AG04449 (cell line): ENCODE results near the gene ZSCAN26.

ENCODE experiments used
- CTCF ChIA-PET: fragments of 350-600 bp; formaldehyde crosslinking; extraction: SDS; loops from one replicate; lab custom pipeline; 2021; ENCODE audit warnings: antibody characterized with exemption; lab: Yijun Ruan, JAX
- POLR2A ChIA-PET: fragments of 400-600, 350-600 bp; formaldehyde crosslinking; extraction: SDS; loops from one replicate; lab custom pipeline; 2020; ENCODE audit warnings: antibody characterized with exemption, inconsistent platforms; lab: Yijun Ruan, JAX
- DNase-seq: peaks from one replicate; pipeline ENCODE4 v3.0.0-alpha.2; 2010; ENCODE audit warnings: low read depth, low spot score
- H3K4me3 ChIP-seq: 2 replicates; pipeline ENCODE4 v1.5.1; 2011; ENCODE audit warnings: low read depth, mild to moderate bottlenecking, control low read depth, low read length
- TF ChIP-seq, protein P1 (sequence below): IDR thresholded peaks from one replicate; pipeline ENCODE4 v1.5.1; 2011; ENCODE audit warnings: mild to moderate bottlenecking, moderate library complexity, low read length, control low read depth, inconsistent platforms; ENCODE audit not compliant: insufficient read depth; ENCODE audit errors: missing control alignments

The ZSCAN26 gene

DNA sequence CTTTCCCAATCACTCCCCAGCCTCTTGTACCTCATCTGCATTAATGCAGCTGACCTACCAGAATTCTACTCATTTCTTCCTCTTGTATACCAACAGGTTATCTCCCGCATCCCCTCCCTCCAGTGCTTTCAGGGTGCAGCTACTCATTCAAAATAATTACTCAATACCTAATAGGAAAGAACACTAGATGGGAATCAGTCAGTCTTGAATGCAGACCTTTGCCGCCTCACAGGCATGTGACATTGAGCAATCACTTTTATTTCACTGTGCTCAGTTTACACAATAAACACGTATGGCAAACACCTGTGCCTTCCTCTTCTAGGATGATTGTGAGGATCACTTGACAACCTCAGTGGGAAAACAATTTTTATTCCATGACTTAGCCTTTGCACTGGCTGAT lies 55.7 kb downstream of the ZSCAN26 start:
- DNase-seq = no peak

DNA sequence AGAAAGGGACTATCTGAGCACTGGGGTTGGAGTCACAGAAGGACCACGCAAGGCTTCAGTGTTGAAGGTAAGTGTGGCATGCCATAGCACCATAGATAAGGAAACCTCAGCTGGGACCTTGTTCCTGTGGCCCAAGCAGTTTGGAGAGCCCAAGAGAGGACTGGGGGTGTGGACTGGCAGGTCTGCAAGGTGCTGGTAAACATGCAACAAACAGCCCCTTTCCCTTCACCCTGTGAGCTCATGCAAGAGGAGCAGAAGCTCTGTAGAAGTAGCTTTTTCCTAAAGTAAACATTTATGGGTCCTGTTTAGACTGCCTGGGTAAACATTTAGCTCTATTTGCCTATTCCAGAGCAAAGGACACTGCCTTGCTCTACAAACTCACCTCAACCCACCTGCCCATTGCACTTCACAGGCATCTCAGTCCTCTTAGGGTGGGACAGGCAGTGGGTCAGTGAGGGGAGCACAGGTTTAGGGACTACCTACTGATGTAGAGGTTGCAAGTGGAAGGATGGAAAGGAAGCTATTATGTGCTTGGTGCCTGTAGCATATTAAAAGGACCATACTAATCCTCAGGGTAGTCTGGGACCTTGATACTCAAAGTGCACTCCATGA lies 57.0 kb downstream of the ZSCAN26 start:
- CTCF ChIA-PET = no interaction called here
- POLR2A ChIA-PET = no interaction called here
- TF ChIP-seq, protein P1, sequence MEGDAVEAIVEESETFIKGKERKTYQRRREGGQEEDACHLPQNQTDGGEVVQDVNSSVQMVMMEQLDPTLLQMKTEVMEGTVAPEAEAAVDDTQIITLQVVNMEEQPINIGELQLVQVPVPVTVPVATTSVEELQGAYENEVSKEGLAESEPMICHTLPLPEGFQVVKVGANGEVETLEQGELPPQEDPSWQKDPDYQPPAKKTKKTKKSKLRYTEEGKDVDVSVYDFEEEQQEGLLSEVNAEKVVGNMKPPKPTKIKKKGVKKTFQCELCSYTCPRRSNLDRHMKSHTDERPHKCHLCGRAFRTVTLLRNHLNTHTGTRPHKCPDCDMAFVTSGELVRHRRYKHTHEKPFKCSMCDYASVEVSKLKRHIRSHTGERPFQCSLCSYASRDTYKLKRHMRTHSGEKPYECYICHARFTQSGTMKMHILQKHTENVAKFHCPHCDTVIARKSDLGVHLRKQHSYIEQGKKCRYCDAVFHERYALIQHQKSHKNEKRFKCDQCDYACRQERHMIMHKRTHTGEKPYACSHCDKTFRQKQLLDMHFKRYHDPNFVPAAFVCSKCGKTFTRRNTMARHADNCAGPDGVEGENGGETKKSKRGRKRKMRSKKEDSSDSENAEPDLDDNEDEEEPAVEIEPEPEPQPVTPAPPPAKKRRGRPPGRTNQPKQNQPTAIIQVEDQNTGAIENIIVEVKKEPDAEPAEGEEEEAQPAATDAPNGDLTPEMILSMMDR = no peak

More for the DNA sequence above, 55.7 kb downstream of the ZSCAN26 start:
- ChIA-PET CTCF (no interaction called here), POLR2A (no interaction called here)
- H3K4me3 ChIP-seq = no peak overlapping the region
- TF ChIP-seq, protein P1 = no peak

DNA sequence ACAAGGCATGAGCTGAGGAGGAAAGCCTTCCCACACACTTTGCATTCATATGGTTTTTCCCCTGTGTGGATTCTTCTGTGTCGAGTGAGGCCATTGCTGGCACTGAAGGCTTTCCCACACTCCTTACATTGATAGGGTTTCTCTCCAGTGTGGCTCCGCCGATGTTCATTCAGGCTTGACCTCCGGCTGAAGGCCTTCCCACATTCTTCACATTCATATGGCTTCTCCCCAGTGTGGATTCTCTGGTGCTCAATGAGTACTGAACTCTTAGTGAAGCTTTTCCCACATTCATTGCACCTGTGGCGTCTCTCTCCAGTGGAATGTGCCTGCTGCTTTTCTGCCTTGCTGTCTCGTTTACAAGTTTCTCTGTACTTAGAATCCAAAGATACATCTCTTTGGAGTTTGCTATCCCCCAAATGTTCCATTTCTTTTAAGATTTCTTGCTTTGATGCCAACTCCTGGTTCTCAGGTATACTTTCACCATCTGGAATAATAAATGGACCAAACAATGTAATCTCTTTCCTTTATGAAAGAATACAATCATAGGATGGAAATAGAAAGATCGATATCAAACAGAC lies 59.5 kb downstream of the ZSCAN26 start:
- CTCF ChIA-PET = no interaction called here
- H3K4me3 ChIP-seq = no peak overlapping the region
- no peak for DNase-seq
- TF ChIP-seq, protein P1 = no peak
- POLR2A ChIA-PET = no interaction called here

More for the DNA sequence above, 57.0 kb downstream of the ZSCAN26 start:
- H3K4me3 ChIP-seq = no peak overlapping the region
- no peak for DNase-seq
